IMR-90 (cell line): ENCODE results near the gene FSTL5. TPM values are rescaled to one million over a fixed set of nuclear protein-coding genes. Genes with fewer than 3 reads are reported as not detected.
"Not testable (repeated sequence)": the region's sequence is repeated elsewhere in the genome, so short reads cannot be mapped to it uniquely, and the experiment has no call there.

Experiments
- ATAC-seq: fragments of 200-7000 bp; cut with Tn5 transposase; 2 replicates; pipeline ENCODE4 v1.9.1; 2020; ENCODE audit warnings: low read depth, mild to moderate bottlenecking, moderate library complexity
- BruUV-seq: library from RNA; stranded (reverse); fragments of 400-500 nt; replicated peaks from 2 replicates; lab custom pipeline; 2021; lab: Mats Ljungman, UMichigan
- CTCF ChIA-PET: fragments of 300-600 bp; formaldehyde crosslinking; extraction: SDS; loops from one replicate; lab custom pipeline; 2021; ENCODE audit warnings: antibody characterized with exemption; lab: Yijun Ruan, JAX
- POLR2A ChIA-PET: fragments of 300-600 bp; sonication (Branson Sonifier 250); formaldehyde crosslinking; loops from one replicate; lab custom pipeline; 2022; ENCODE audit warnings: antibody characterized with exemption; ENCODE audit not compliant: unreplicated experiment; lab: Charles Lee
- DNase-seq: peaks from one replicate; pipeline ENCODE4 v3.0.0; 2013
- H2AFZ ChIP-seq: replicated peaks from 2 replicates; pipeline ENCODE3; 2013; ENCODE audit warnings: low read length, mild to moderate bottlenecking; ENCODE audit not compliant: poor library complexity
- H2AK5ac ChIP-seq: 2 replicates; pipeline ENCODE4 v1.6.1; 2013; ENCODE audit warnings: low read depth, low read length, inconsistent platforms
- H2AK9ac ChIP-seq: replicated peaks from 2 replicates; pipeline ENCODE3; 2013; ENCODE audit warnings: mild to moderate bottlenecking, low read depth, low read length, moderate library complexity; ENCODE audit not compliant: poor library complexity
- H2BK120ac ChIP-seq: 2 replicates; pipeline ENCODE4 v1.6.1; 2013; ENCODE audit warnings: low read depth, low read length, inconsistent platforms
- H2BK15ac ChIP-seq: 3 replicates; pipeline ENCODE4 v1.6.1; 2013; ENCODE audit warnings: low read depth, low read length, inconsistent platforms
- H2BK20ac ChIP-seq: 2 replicates; pipeline ENCODE4 v1.6.1; 2013; ENCODE audit warnings: low read depth, mild to moderate bottlenecking, inconsistent platforms, low read length, moderate library complexity
- H2BK5ac ChIP-seq: 2 replicates; pipeline ENCODE4 v1.6.1; 2013; ENCODE audit warnings: mild to moderate bottlenecking, low read depth, low read length, inconsistent platforms; ENCODE audit not compliant: poor library complexity, severe bottlenecking
- H3K14ac ChIP-seq: replicated peaks from 2 replicates; pipeline ENCODE4 v1.6.1; 2013; ENCODE audit warnings: low read depth, low read length, inconsistent platforms
- H3K18ac ChIP-seq: 2 replicates; pipeline ENCODE4 v1.6.1; 2013; ENCODE audit warnings: low read depth, low read length, control low read depth
- H3K23ac ChIP-seq: 2 replicates; pipeline ENCODE4 v1.6.1; 2013; ENCODE audit warnings: low read depth, low read length, inconsistent platforms
- H3K27ac ChIP-seq: 2 replicates; pipeline ENCODE4 v1.5.1; 2013; ENCODE audit warnings: mild to moderate bottlenecking, control low read depth, low read length; ENCODE audit not compliant: insufficient read depth
- H3K27me3 ChIP-seq: 2 replicates; pipeline ENCODE4 v1.6.1; 2013; ENCODE audit warnings: low read length; ENCODE audit not compliant: control insufficient read depth, insufficient read depth
- H3K36me3 ChIP-seq: 2 replicates; pipeline ENCODE4 v1.6.1; 2013; ENCODE audit warnings: low read length, mixed read lengths; ENCODE audit not compliant: control insufficient read depth, insufficient read depth
- H3K4ac ChIP-seq: 2 replicates; pipeline ENCODE4 v1.6.1; 2013; ENCODE audit warnings: low read depth, low read length, inconsistent platforms
- H3K4me1 ChIP-seq: 2 replicates; pipeline ENCODE4 v1.6.1; 2013; ENCODE audit warnings: low read length, mixed read lengths; ENCODE audit not compliant: control insufficient read depth, insufficient read depth
- H3K4me2 ChIP-seq: 2 replicates; pipeline ENCODE4 v1.6.1; 2013; ENCODE audit warnings: low read depth, mild to moderate bottlenecking, control low read depth, low read length, moderate library complexity
- H3K4me3 ChIP-seq: 2 replicates; pipeline ENCODE4 v1.5.1; 2013; ENCODE audit warnings: low read depth, mild to moderate bottlenecking, control low read depth, low read length, moderate library complexity; ENCODE audit not compliant: insufficient read depth
- H3K56ac ChIP-seq: 2 replicates; pipeline ENCODE4 v1.6.1; 2013; ENCODE audit warnings: low read length, inconsistent platforms; ENCODE audit not compliant: insufficient read depth; ENCODE audit errors: extremely low read depth
- H3K79me1 ChIP-seq, 2 experiments: 2 replicates each; pipeline ENCODE4 v1.6.1; 2013; ENCODE audit warnings: low read length in 2 of 2, inconsistent platforms in 1 of 2, low read depth in 1 of 2
- H3K9ac ChIP-seq: 2 replicates; pipeline ENCODE4 v1.6.1; 2013; ENCODE audit warnings: low read depth, low read length, control low read depth
- H3K9me1 ChIP-seq: 2 replicates; pipeline ENCODE4 v1.6.1; 2013; ENCODE audit warnings: low read length, inconsistent platforms; ENCODE audit not compliant: insufficient read depth
- H3K9me3 ChIP-seq: 2 replicates; pipeline ENCODE4 v1.6.1; 2013; ENCODE audit warnings: low read length; ENCODE audit not compliant: control insufficient read depth, insufficient read depth
- H4K20me1 ChIP-seq: 2 replicates; pipeline ENCODE4 v1.6.1; 2013; ENCODE audit warnings: low read length, inconsistent platforms; ENCODE audit not compliant: insufficient read depth
- H4K5ac ChIP-seq: 2 replicates; pipeline ENCODE4 v1.6.1; 2013; ENCODE audit warnings: mild to moderate bottlenecking, low read depth, low read length, control low read depth
- H4K8ac ChIP-seq, 2 experiments: 2 replicates each; pipeline ENCODE4 v1.6.1; 2013; ENCODE audit warnings: low read depth in 2 of 2, low read length in 2 of 2, control low read depth in 1 of 2, inconsistent platforms in 1 of 2
- H4K91ac ChIP-seq: 2 replicates; pipeline ENCODE4 v1.6.1; 2013; ENCODE audit warnings: low read depth, low read length, inconsistent platforms; ENCODE audit not compliant: insufficient read depth
- WGBS, 2 experiments: methylation state at CpG; one replicate each; pipeline versions ENCODE4 v1.1.5 to v1.1.7; 2013; ENCODE audit warnings: missing lambda C conversion rate in 2 of 2; ENCODE audit not compliant: insufficient read length in 1 of 2; ENCODE audit errors: extremely low coverage in 2 of 2; 5-methylcytosine and 5-hydroxymethylcytosine counted together
- dilution Hi-C: fragments of 300-500 bp; cut with HindIII; formaldehyde crosslinking; loops from one replicate; pipeline ENCODE4 v1.14.3; 2018; ENCODE audit warnings: low sequenced_read_pairs; ENCODE audit not compliant: unreplicated experiment
- in situ Hi-C: fragments of 300-500 bp; cut with MboI; formaldehyde crosslinking; loops from 3 replicates; pipeline ENCODE4 v1.14.3; 2019; ENCODE audit warnings: low sequenced_read_pairs, inconsistent platforms, mixed read lengths
- intact Hi-C: fragments of 100-400 bp; cut with micrococcal nuclease; formaldehyde crosslinking; loops from 2 replicates; pipeline ENCODE4 v1.10.0; 2022
- polyA plus RNA-seq, 3 experiments: library from polyadenylated mRNA; depleted of rRNA; stranded (reverse); fragments of >200 nt; gene quantifications; 2 replicates each; pipeline ENCODE4 v1.2.3, GENCODE V29; 2012; ENCODE audit warnings: low replicate concordance in 1 of 3
- total RNA-seq: library from RNA; depleted of rRNA; stranded (reverse); fragments of >200 nt; gene quantifications from 2 replicates; pipeline ENCODE4 v1.2.3, GENCODE V29; 2012

The FSTL5 gene
- total and polyA plus RNA-seq, 2 of the 4 experiments (the other 2 are of a cell fraction) = under 0.01 TPM; not detected in 1

DNA sequence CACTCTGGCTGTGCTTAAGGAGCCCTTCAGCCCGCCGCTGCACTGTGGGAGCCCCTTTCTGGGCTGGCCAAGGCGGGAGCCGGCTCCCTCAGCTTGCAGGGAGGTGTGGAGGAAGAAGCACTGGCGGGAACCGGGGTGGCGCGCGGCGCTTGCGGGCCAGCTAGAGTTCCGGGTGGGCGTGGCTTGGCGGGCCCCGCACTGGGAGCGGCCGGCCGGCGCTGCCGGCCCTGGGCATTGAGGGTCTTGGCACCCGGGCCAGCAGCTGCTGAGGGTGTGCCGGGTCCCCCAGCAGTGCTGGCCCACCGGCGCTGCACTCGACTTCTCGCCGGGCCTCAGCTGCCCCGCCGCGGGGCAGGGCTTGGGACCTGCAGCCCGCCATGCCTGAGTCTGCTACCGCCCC lies 39.7 kb upstream of the FSTL5 start:
- H3K18ac ChIP-seq, H2BK5ac ChIP-seq, H4K91ac ChIP-seq, H2AK9ac ChIP-seq, H3K4me2 ChIP-seq, H4K8ac ChIP-seq, H3K9ac ChIP-seq, POLR2A ChIA-PET, ATAC-seq, DNase-seq, H3K4me1 ChIP-seq, H3K36me3 ChIP-seq, dilution Hi-C loops, H3K27ac ChIP-seq, H2BK120ac ChIP-seq, H3K14ac ChIP-seq, H2BK15ac ChIP-seq, H3K4me3 ChIP-seq, H4K20me1 ChIP-seq, H2AK5ac ChIP-seq, H2BK20ac ChIP-seq, intact Hi-C loops, H3K9me3 ChIP-seq, H3K56ac ChIP-seq, in situ Hi-C loops, CTCF ChIA-PET, H4K5ac ChIP-seq, H2AFZ ChIP-seq, H3K79me1 ChIP-seq, BruUV-seq, H3K4ac ChIP-seq, H3K27me3 ChIP-seq, H3K9me1 ChIP-seq, H3K23ac ChIP-seq: not testable (repeated sequence)
- 95% methylated on average over 8 of the region's 32 CpGs; no CpG with 5 or more reads in 1 of the 2 experiments for WGBS, 2 experiments
